NB4 (cell line): ENCODE results near the gene CD300LF.

Source experiments
- MYC ChIP-seq: IDR thresholded peaks from 2 replicates; pipeline ENCODE4 v1.6.1; 2011; ENCODE audit warnings: low read depth, low read length
- POLR2A ChIP-seq: IDR thresholded peaks from 2 replicates; pipeline ENCODE4 v1.6.1; 2011; ENCODE audit warnings: mild to moderate bottlenecking; ENCODE audit not compliant: insufficient read length; ENCODE audit errors: extremely low read depth
- TF ChIP-seq, protein P1 (sequence below): IDR thresholded peaks from one replicate; pipeline ENCODE4 v1.5.1; 2012; ENCODE audit warnings: low read depth, low read length
- TF ChIP-seq, protein P2 (sequence below): IDR thresholded peaks from 2 replicates; pipeline ENCODE4 v1.6.1; 2011; ENCODE audit warnings: low read depth, low read length

DNA sequence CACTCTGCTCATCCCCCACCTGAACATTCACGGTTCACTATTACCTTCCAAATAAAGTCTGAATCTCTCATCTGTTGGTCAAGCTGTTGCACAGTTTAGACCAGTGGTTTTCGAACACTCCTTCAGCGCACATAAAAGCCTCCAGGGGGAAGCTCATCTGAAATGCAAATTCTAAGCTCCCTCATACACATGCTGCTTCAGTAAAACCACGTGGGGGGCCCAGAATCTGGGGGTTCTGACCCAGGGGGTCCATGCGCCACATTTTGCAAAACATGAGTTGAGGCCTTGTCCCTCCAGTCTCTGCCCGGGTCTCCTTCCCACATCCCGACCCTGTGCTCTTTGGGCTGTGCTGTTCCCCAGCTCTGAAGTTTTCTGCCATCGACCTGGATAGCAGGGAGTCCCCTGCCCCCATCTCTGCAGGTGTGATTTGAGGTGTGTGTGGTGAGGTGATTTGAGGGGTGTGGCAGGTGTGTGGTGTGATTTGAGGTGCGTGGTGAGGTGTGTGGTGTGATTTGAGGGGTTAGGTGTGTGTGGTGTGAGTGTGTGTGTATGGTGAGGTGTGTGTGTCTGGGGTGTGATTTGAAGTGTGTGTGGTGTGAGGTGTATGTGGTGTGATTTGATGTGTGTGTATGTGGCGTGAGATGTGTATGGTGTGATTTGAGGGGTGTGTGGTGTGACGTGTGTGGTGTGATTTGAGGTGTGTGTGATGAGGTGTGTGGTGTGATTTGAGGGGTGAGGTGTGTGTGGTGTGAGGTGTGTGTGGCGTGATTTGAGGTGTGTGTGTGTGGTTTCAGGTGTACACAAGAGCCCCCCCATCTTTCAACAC lies 19.5 kb upstream of the CD300LF start:
- TF ChIP-seq POLR2A (no peak), MYC (no peak)
- TF ChIP-seq, protein P1, sequence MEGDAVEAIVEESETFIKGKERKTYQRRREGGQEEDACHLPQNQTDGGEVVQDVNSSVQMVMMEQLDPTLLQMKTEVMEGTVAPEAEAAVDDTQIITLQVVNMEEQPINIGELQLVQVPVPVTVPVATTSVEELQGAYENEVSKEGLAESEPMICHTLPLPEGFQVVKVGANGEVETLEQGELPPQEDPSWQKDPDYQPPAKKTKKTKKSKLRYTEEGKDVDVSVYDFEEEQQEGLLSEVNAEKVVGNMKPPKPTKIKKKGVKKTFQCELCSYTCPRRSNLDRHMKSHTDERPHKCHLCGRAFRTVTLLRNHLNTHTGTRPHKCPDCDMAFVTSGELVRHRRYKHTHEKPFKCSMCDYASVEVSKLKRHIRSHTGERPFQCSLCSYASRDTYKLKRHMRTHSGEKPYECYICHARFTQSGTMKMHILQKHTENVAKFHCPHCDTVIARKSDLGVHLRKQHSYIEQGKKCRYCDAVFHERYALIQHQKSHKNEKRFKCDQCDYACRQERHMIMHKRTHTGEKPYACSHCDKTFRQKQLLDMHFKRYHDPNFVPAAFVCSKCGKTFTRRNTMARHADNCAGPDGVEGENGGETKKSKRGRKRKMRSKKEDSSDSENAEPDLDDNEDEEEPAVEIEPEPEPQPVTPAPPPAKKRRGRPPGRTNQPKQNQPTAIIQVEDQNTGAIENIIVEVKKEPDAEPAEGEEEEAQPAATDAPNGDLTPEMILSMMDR, result no peak
- TF ChIP-seq, protein P2, sequence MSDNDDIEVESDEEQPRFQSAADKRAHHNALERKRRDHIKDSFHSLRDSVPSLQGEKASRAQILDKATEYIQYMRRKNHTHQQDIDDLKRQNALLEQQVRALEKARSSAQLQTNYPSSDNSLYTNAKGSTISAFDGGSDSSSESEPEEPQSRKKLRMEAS, result no peak
